H1 (cell line): Measurements from ENCODE around the gene CCDC12. TPM values are rescaled to one million over a fixed set of nuclear protein-coding genes. Genes with fewer than 3 reads are reported as not detected.

ENCODE experiments used
- CTCF ChIA-PET: fragments of 300-600 bp; sonication (Branson Sonifier 250); formaldehyde crosslinking; loops from one replicate; lab custom pipeline; 2021; ENCODE audit not compliant: partially characterized antibody; lab: Charles Lee
- POLR2A ChIA-PET: fragments of 300-600 bp; sonication (Branson Sonifier 250); formaldehyde crosslinking; loops from one replicate; lab custom pipeline; 2021; ENCODE audit warnings: inconsistent platforms; ENCODE audit not compliant: partially characterized antibody; lab: Charles Lee
- DNase-seq, 2 experiments: peaks; one replicate each; pipeline versions ENCODE4 v3.0.0 to v3.0.0-alpha.2; 2010 to 2022; ENCODE audit warnings: low spot score in 2 of 2, low read depth in 1 of 2, mixed read lengths in 1 of 2
- FAIRE-seq: peaks from 2 replicates; lab custom pipeline; 2011; peaks lifted over from hg19 to GRCh38; lab: Jason Lieb, UNC
- H2AFZ ChIP-seq: 2 replicates; pipeline ENCODE4 v1.8.1; 2012; ENCODE audit warnings: low read length, inconsistent platforms
- H2AK5ac ChIP-seq: 2 replicates; pipeline ENCODE4 v1.6.1; 2013; ENCODE audit warnings: low read depth, low read length
- H2BK120ac ChIP-seq: replicated peaks from 2 replicates; pipeline ENCODE3; 2013; ENCODE audit warnings: low read depth, low read length, inconsistent platforms
- H2BK12ac ChIP-seq: 2 replicates; pipeline ENCODE4 v1.6.1; 2013; ENCODE audit warnings: low read depth, low read length
- H2BK15ac ChIP-seq: 2 replicates; pipeline ENCODE4 v1.6.1; 2013; ENCODE audit warnings: low read length
- H2BK20ac ChIP-seq: 2 replicates; pipeline ENCODE4 v1.6.1; 2013; ENCODE audit warnings: low read length
- H2BK5ac ChIP-seq: 2 replicates; pipeline ENCODE4 v1.6.1; 2013; ENCODE audit warnings: low read depth, low read length
- H3K14ac ChIP-seq: 2 replicates; pipeline ENCODE4 v1.6.1; 2013; ENCODE audit warnings: inconsistent platforms; ENCODE audit not compliant: insufficient read length
- H3K18ac ChIP-seq: 2 replicates; pipeline ENCODE4 v1.6.1; 2013; ENCODE audit warnings: low read length; ENCODE audit errors: extremely low read depth
- H3K23ac ChIP-seq: 2 replicates; pipeline ENCODE4 v1.6.1; 2013; ENCODE audit warnings: inconsistent platforms; ENCODE audit not compliant: insufficient read length
- H3K23me2 ChIP-seq: 2 replicates; pipeline ENCODE4 v1.6.1; 2013; ENCODE audit warnings: low read depth, low read length
- H3K27ac ChIP-seq: 2 replicates; pipeline ENCODE4 v1.6.1; 2011; ENCODE audit warnings: low read depth, low read length, inconsistent platforms
- H3K27me3 ChIP-seq, 4 experiments: replicated peaks in 1 of 4; 1 replicate in 1 of 4; 2 replicates in 3 of 4; pipeline versions ENCODE4 v1.6.1 to v1.8.1; 2011 to 2013; ENCODE audit warnings: low read length in 3 of 4, mild to moderate bottlenecking in 3 of 4, inconsistent platforms in 2 of 4, mixed read lengths in 2 of 4, moderate library complexity in 1 of 4; ENCODE audit not compliant: control insufficient read depth in 3 of 4, insufficient read depth in 3 of 4; ENCODE audit errors: extremely low read depth in 1 of 4
- H3K36me3 ChIP-seq, 4 experiments: 2 replicates each; pipeline versions ENCODE4 v1.6.1 to v1.8.1; 2011 to 2013; ENCODE audit warnings: mild to moderate bottlenecking in 4 of 4, low read length in 3 of 4, moderate library complexity in 2 of 4, control low read depth in 1 of 4, inconsistent platforms in 1 of 4; ENCODE audit not compliant: insufficient read depth in 4 of 4, control insufficient read depth in 2 of 4
- H3K4ac ChIP-seq: replicated peaks from 2 replicates; pipeline ENCODE3; 2013; ENCODE audit warnings: low read length, low read depth, mixed read lengths, inconsistent platforms; ENCODE audit not compliant: insufficient read length
- H3K4me1 ChIP-seq, 4 experiments: replicated peaks in 1 of 4; 1 replicate in 1 of 4; 2 replicates in 3 of 4; pipeline versions ENCODE4 v1.6.1 to v1.8.1; 2011 to 2013; ENCODE audit warnings: low read length in 3 of 4, inconsistent platforms in 2 of 4, mixed read lengths in 1 of 4; ENCODE audit not compliant: insufficient read depth in 4 of 4, control insufficient read depth in 3 of 4
- H3K4me2 ChIP-seq, 2 experiments: 2 replicates each; pipeline versions ENCODE4 v1.6.1 to v1.8.1; 2011 to 2013; ENCODE audit warnings: low read depth in 2 of 2, low read length in 2 of 2, control low read depth in 1 of 2, inconsistent platforms in 1 of 2, mild to moderate bottlenecking in 1 of 2; ENCODE audit not compliant: insufficient read depth in 1 of 2
- H3K4me3 ChIP-seq, 4 experiments: fragments of 200-600, 300-600 bp in 1 of 4; sonication (generic), shearing (Covaris generic), sonication (Bioruptor Twin) in 1 of 4; 2 replicates each; pipeline versions ENCODE4 v1.5.1 to v1.8.1; 2011 to 2016; ENCODE audit warnings: low read length in 4 of 4, low read depth in 3 of 4, control low read depth in 2 of 4, inconsistent platforms in 2 of 4, mild to moderate bottlenecking in 2 of 4, mixed read lengths in 1 of 4, moderate library complexity in 1 of 4; ENCODE audit not compliant: insufficient read depth in 2 of 4; ENCODE audit errors: extremely low read depth in 1 of 4
- H3K56ac ChIP-seq: replicated peaks from 2 replicates; pipeline ENCODE3; 2013; ENCODE audit warnings: low read depth, mild to moderate bottlenecking, mixed read lengths, low read length, inconsistent platforms; ENCODE audit not compliant: insufficient read length
- H3K79me1 ChIP-seq: 2 replicates; pipeline ENCODE4 v1.6.1; 2013; ENCODE audit warnings: low read depth, low read length, control low read depth
- H3K79me2 ChIP-seq, 2 experiments: 2 replicates each; pipeline versions ENCODE4 v1.6.1 to v1.8.1; 2012 to 2013; ENCODE audit warnings: low read length in 2 of 2, mild to moderate bottlenecking in 2 of 2, inconsistent platforms in 1 of 2; ENCODE audit not compliant: insufficient read depth in 2 of 2, control insufficient read depth in 1 of 2
- H3K9ac ChIP-seq, 4 experiments: replicated peaks in 1 of 4; 1 replicate in 1 of 4; 2 replicates in 3 of 4; pipeline versions ENCODE4 v1.6.1 to v1.8.1; 2011 to 2013; ENCODE audit warnings: low read depth in 3 of 4, low read length in 3 of 4, control low read depth in 2 of 4, mild to moderate bottlenecking in 2 of 4, moderate library complexity in 2 of 4, inconsistent platforms in 1 of 4; ENCODE audit errors: extremely low read depth in 1 of 4
- H3K9me3 ChIP-seq, 2 experiments: 2 replicates each; pipeline versions ENCODE4 v1.6.1 to v1.8.1; 2012 to 2013; ENCODE audit warnings: mild to moderate bottlenecking in 2 of 2, moderate library complexity in 2 of 2, control low read depth in 1 of 2, inconsistent platforms in 1 of 2, low read depth in 1 of 2, low read length in 1 of 2, mixed read lengths in 1 of 2; ENCODE audit not compliant: insufficient read depth in 2 of 2
- H4K20me1 ChIP-seq, 2 experiments: replicated peaks in 1 of 2; 2 replicates each; pipeline versions ENCODE3 to v1.8.1; 2011 to 2013; ENCODE audit warnings: inconsistent platforms in 2 of 2, low read length in 2 of 2, mild to moderate bottlenecking in 1 of 2; ENCODE audit not compliant: insufficient read depth in 2 of 2, control insufficient read depth in 1 of 2
- H4K5ac ChIP-seq: 2 replicates; pipeline ENCODE4 v1.6.1; 2013; ENCODE audit warnings: low read length, low read depth, mixed read lengths, inconsistent platforms; ENCODE audit not compliant: insufficient read length
- H4K8ac ChIP-seq: 2 replicates; pipeline ENCODE4 v1.8.0; 2013; ENCODE audit warnings: mild to moderate bottlenecking, moderate library complexity, low read length, inconsistent platforms; ENCODE audit not compliant: insufficient read depth; ENCODE audit errors: extremely low read depth
- H4K91ac ChIP-seq: replicated peaks from 2 replicates; pipeline ENCODE3; 2013; ENCODE audit warnings: low read length, mixed read lengths, inconsistent platforms; ENCODE audit not compliant: insufficient read length
- CBX8 ChIP-seq: fragments of 300-800, 300-1000 bp; sonication (generic); IDR thresholded peaks from 2 replicates; pipeline ENCODE4 v1.7.1; 2016; ENCODE audit warnings: low read depth, low read length, borderline replicate concordance
- CTBP2 ChIP-seq: IDR thresholded peaks from 2 replicates; pipeline ENCODE4 v1.7.0; 2011; ENCODE audit warnings: borderline replicate concordance, mild to moderate bottlenecking, moderate library complexity, mixed read lengths, low read length; ENCODE audit not compliant: insufficient read depth, insufficient read length
- KDM4A ChIP-seq: IDR thresholded peaks from one replicate; pipeline ENCODE4 v1.7.1; 2012; ENCODE audit warnings: low read depth, mild to moderate bottlenecking, moderate library complexity, low read length, inconsistent platforms; ENCODE audit not compliant: severe bottlenecking
- TEAD4 ChIP-seq: IDR thresholded peaks from 2 replicates; pipeline ENCODE4 v1.6.1; 2012; ENCODE audit warnings: low read depth, low read length, inconsistent platforms, mixed read lengths
- WGBS, 2 experiments: shearing (Covaris generic) in 1 of 2; methylation state at CpG; one replicate each; pipeline versions ENCODE4 v1.1.6 to v1.1.7; 2013 to 2015; ENCODE audit warnings: low lambda C conversion rate in 2 of 2, mixed read lengths in 2 of 2, inconsistent platforms in 1 of 2, low coverage in 1 of 2, missing lambda C conversion rate in 1 of 2; ENCODE audit not compliant: insufficient replicate concordance in 2 of 2, insufficient coverage in 1 of 2, insufficient read length in 1 of 2; ENCODE audit errors: extremely low coverage in 1 of 2, missing lambda C conversion rate in 1 of 2; 5-methylcytosine and 5-hydroxymethylcytosine counted together
- polyA plus RNA-seq, 7 experiments: library from polyadenylated mRNA; depleted of rRNA in 3 of 7; stranded (reverse) in 5 of 7; unstranded in 2 of 7; fragments of >200 nt in 5 of 7; fragments of 200-250 nt in 2 of 7; gene quantifications; 1 replicate in 5 of 7; 2 replicates in 1 of 7; 4 replicates in 1 of 7; pipeline versions ENCODE4 v1.2.1 to v1.2.3, GENCODE V29; 2011 to 2013; ENCODE audit warnings: missing spikeins in 2 of 7, mixed read lengths in 2 of 7
- total RNA-seq: library from RNA; stranded (reverse); fragmentation: NEBNext Ultra II Directional; extraction: Animal tissue kit (Norgen Biotek cat#: 25700); gene quantifications from 2 replicates; pipeline ENCODE4 v1.2.1, GENCODE V29; 2021
- TF ChIP-seq, protein P1 (sequence below): IDR thresholded peaks from 2 replicates; pipeline ENCODE4 v1.6.1; 2012; ENCODE audit warnings: inconsistent platforms

The CCDC12 gene
- total and polyA plus RNA-seq, 2 of the 8 experiments (the other 6 are each of a cell fraction or from before 2014, with no cell fraction given) = 29.5 to 41.3 TPM

DNA sequence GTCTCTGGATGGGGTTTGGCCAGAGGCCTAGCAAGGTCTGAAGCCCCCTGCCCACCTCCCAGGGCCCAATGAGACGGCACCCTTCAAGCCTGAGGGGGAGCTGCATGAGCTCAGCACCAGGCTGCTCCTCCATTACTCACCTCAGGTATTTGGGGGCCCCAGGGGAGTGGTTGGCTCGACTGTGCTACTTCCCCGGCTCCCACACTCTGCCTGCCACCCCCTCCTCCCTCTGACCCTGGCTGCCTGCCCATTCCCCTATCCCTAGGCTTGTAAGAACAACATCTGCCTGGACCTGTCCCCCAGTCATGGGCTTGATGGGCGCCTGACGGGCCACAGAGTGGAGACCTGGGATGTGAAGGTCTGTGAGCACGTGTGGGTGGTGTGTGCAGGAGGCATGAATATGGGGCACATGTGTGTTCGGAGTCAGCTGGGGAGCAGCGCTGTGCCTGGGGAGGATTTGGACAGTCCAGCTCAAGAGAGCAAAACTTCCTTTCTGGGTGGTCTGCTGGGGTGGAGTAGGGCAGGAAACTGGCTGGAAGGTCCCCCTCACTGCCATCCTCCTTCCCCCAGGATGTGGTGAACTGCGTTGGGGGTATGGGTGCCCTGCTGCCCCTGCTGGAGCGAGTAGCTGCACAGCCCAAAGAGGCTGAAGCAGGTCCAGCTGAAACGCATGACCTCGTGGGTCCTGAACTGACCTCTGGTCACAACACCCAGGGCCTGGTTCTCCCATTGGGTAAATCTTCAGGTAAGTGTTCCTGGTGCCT is 20.3 kb upstream of the CCDC12 start:
- WGBS, 2 experiments = 88% methylated on average over 12 of the region's 12 CpGs; no CpG with 5 or more reads in 1 of the 2 experiments
- ChIA-PET POLR2A (interaction anchor here (0.7 to 1.4 kb wide), 4 partner anchors 9 to 310 kb away, joined by 3 to 4 read pairs (median 3); partner anchors contain the start of gene NBEAL2), CTCF (interaction anchor here (0.6 to 14.2 kb wide), 8 partner anchors 14 to 254 kb away, joined by 3 to 130 read pairs (median 6); partner anchors contain the start of genes CCDC12 and NBEAL2)
- H3K23ac ChIP-seq = no peak overlapping the region
- H2AFZ ChIP-seq = no peak overlapping the region
- peaks cover 2 to 8% (median 5%) of the 10 kb centered on the region in 4 experiments; a peak in 4 of 8 replicates for H3K36me3 ChIP-seq
- H3K4me2 ChIP-seq = no peak overlapping the region
- H3K9me3 ChIP-seq = no peaks in the 10 kb centered on the region
- no peak overlapping the region for H2BK20ac ChIP-seq
- DNase-seq (no peak), FAIRE-seq (no peak)
- no peak overlapping the region for H2AK5ac ChIP-seq
- H3K4ac ChIP-seq = no peak overlapping the region
- no peak overlapping the region for H4K5ac ChIP-seq
- H2BK120ac ChIP-seq = no peak overlapping the region
- H3K79me1 ChIP-seq = no peaks in the 10 kb centered on the region
- H3K14ac ChIP-seq = no peak overlapping the region
- no peaks in the 10 kb centered on the region for H3K79me2 ChIP-seq
- TF ChIP-seq KDM4A (no peak), CTBP2 (no peak), TEAD4 (no peak), CBX8 (no peak)
- TF ChIP-seq, protein P1, sequence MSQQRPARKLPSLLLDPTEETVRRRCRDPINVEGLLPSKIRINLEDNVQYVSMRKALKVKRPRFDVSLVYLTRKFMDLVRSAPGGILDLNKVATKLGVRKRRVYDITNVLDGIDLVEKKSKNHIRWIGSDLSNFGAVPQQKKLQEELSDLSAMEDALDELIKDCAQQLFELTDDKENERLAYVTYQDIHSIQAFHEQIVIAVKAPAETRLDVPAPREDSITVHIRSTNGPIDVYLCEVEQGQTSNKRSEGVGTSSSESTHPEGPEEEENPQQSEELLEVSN = no peak
- H3K9ac ChIP-seq = no peak overlapping the region
- peaks cover 3 to 13% of the 10 kb centered on the region in 2 experiments for H4K20me1 ChIP-seq
- peaks cover 0 to 3% (median 1%) of the 10 kb centered on the region in 4 experiments; a peak in 3 of 7 replicates for H3K4me1 ChIP-seq
- H3K27ac ChIP-seq = no peak overlapping the region
- no peak overlapping the region for H3K18ac ChIP-seq
- H4K91ac ChIP-seq = no peak overlapping the region
- H2BK12ac ChIP-seq = no peak overlapping the region
- H3K4me3 ChIP-seq = no peak overlapping the region
- H3K27me3 ChIP-seq = no peaks in the 10 kb centered on the region
- no peak overlapping the region for H2BK15ac ChIP-seq
- H3K23me2 ChIP-seq = no peaks in the 10 kb centered on the region
- no peak overlapping the region for H3K56ac ChIP-seq
- H4K8ac ChIP-seq = no peak overlapping the region
- H2BK5ac ChIP-seq = no peak overlapping the region
